K562 (cell line): ENCODE measurements around the gene WT1. TPM values are rescaled to one million over a fixed set of nuclear protein-coding genes. Genes with fewer than 3 reads are reported as not detected.

Experiments
- ATAC-seq: fragments of 200-7000 bp; cut with Tn5 transposase; 3 replicates; pipeline ENCODE4 v1.9.1; 2020; ENCODE audit warnings: moderate library complexity
- BruUV-seq: library from RNA; stranded (reverse); fragments of 400-500 nt; replicated peaks from 2 replicates; lab custom pipeline; 2021; lab: Mats Ljungman, UMichigan
- CTCF ChIA-PET: fragments of 300-600 bp; formaldehyde crosslinking; extraction: SDS; loops from one replicate; lab custom pipeline; 2021; ENCODE audit warnings: low intra/inter-chr PET ratio; lab: Yijun Ruan, JAX
- POLR2A ChIA-PET: fragments of 300-600, 350-650 bp; sonication (Branson Sonifier 250); formaldehyde crosslinking; extraction: SDS; loops from one replicate; lab custom pipeline; 2021; ENCODE audit warnings: antibody characterized with exemption, inconsistent platforms; lab: Yijun Ruan, JAX
- DNase-seq, 4 experiments: peaks; one replicate each; pipeline versions ENCODE4 v3.0.0 to v3.0.0-alpha.2; 2011 to 2018; ENCODE audit warnings: low spot score in 3 of 4, mixed read lengths in 3 of 4; ENCODE audit errors: extremely low read depth in 1 of 4
- FAIRE-seq: peaks from 2 replicates; lab custom pipeline; 2011; peaks lifted over from hg19 to GRCh38; lab: Jason Lieb, UNC
- H2AFZ ChIP-seq: 2 replicates; pipeline ENCODE4 v1.6.0; 2011; ENCODE audit warnings: low read depth, low read length, control low read depth, inconsistent platforms
- H3K27ac ChIP-seq: fragments of 200-600 bp; 3 replicates; pipeline ENCODE4 v1.8.0; 2011; ENCODE audit warnings: low read depth, mild to moderate bottlenecking, control low read depth, inconsistent platforms, low read length, moderate library complexity, mixed read lengths; ENCODE audit errors: extremely low read depth
- H3K27me3 ChIP-seq, 2 experiments: fragments of 300-600 bp in 1 of 2; 2 replicates in 1 of 2; 3 replicates in 1 of 2; pipeline versions ENCODE4 v1.6.0 to v1.8.0; 2011; ENCODE audit warnings: inconsistent platforms in 2 of 2, low read length in 2 of 2, mild to moderate bottlenecking in 1 of 2, mixed read lengths in 1 of 2, moderate library complexity in 1 of 2; ENCODE audit not compliant: control insufficient read depth in 2 of 2, insufficient read depth in 2 of 2
- H3K36me3 ChIP-seq: fragments of 300-600 bp; 3 replicates; pipeline ENCODE4 v1.8.0; 2011; ENCODE audit warnings: mild to moderate bottlenecking, low read length, inconsistent platforms; ENCODE audit not compliant: control insufficient read depth, insufficient read depth
- H3K4me1 ChIP-seq, 2 experiments: fragments of 200-600 bp in 1 of 2; replicated peaks in 1 of 2; 2 replicates in 1 of 2; 3 replicates in 1 of 2; pipeline versions ENCODE4 v1.5.1 to v1.8.0; 2011; ENCODE audit warnings: inconsistent platforms in 2 of 2, low read length in 2 of 2, mild to moderate bottlenecking in 1 of 2, mixed read lengths in 1 of 2, moderate library complexity in 1 of 2; ENCODE audit not compliant: control insufficient read depth in 2 of 2, insufficient read depth in 2 of 2
- H3K4me2 ChIP-seq: 2 replicates; pipeline ENCODE4 v1.6.1; 2011; ENCODE audit warnings: low read length, control low read depth, inconsistent platforms, mixed read lengths; ENCODE audit not compliant: insufficient read depth
- H3K4me3 ChIP-seq: fragments of 200-600 bp; sonication (generic), shearing (Covaris generic); 2 replicates; pipeline ENCODE4 v1.5.1; 2016; ENCODE audit warnings: control low read depth, inconsistent platforms
- H3K79me2 ChIP-seq: fragments of 200-600 bp; 3 replicates; pipeline ENCODE4 v1.8.0; 2011; ENCODE audit warnings: low read length, inconsistent platforms; ENCODE audit not compliant: control insufficient read depth, insufficient read depth
- H3K9ac ChIP-seq, 2 experiments: 2 replicates each; pipeline versions ENCODE4 v1.6.0 to v1.6.1; 2011; ENCODE audit warnings: low read depth in 2 of 2, low read length in 2 of 2, control low read depth in 1 of 2, inconsistent platforms in 1 of 2, mild to moderate bottlenecking in 1 of 2, mixed read lengths in 1 of 2; ENCODE audit not compliant: insufficient read depth in 1 of 2
- H3K9me1 ChIP-seq: one replicate; pipeline ENCODE4 v1.6.0; 2011; ENCODE audit warnings: inconsistent platforms, mild to moderate bottlenecking, low read length, moderate library complexity; ENCODE audit not compliant: control insufficient read depth, insufficient read depth
- H3K9me3 ChIP-seq: replicated peaks from 2 replicates; pipeline ENCODE4 v1.5.1; 2011; ENCODE audit warnings: low read depth, low read length, inconsistent platforms; ENCODE audit not compliant: control insufficient read depth, insufficient read depth
- H4K20me1 ChIP-seq: replicated peaks from 2 replicates; pipeline ENCODE4 v1.6.1; 2011; ENCODE audit warnings: low read length, inconsistent platforms, mixed read lengths; ENCODE audit not compliant: control insufficient read depth, insufficient read depth
- MEIS2 ChIP-seq: fragments of 450-650 bp; IDR thresholded peaks from 2 replicates; pipeline ENCODE4 v1.6.1; 2014; ENCODE audit warnings: mild to moderate bottlenecking; ENCODE audit not compliant: partially characterized antibody
- NFIC ChIP-seq: fragments of 450-650 bp; IDR thresholded peaks from 2 replicates; pipeline ENCODE4 v1.6.1; 2017; ENCODE audit warnings: mild to moderate bottlenecking, inconsistent platforms
- NR2C1 ChIP-seq, 2 experiments: fragments of 450-650 bp; IDR thresholded peaks; 2 replicates each; pipeline ENCODE4 v1.6.1; 2017; ENCODE audit warnings: mild to moderate bottlenecking in 2 of 2, antibody characterized with exemption in 1 of 2, inconsistent platforms in 1 of 2, missing compliant biosample characterization in 1 of 2, missing genetic modification characterization in 1 of 2
- WGBS: fragments of 100-300 bp; shearing (Covaris generic); methylation state at CpG from one replicate; pipeline ENCODE4 v1.1.6; 2016; ENCODE audit warnings: low coverage, mixed read lengths; ENCODE audit not compliant: insufficient coverage; ENCODE audit errors: missing lambda C conversion rate; 5-methylcytosine and 5-hydroxymethylcytosine counted together
- in situ Hi-C: fragments of 300-500 bp; cut with MboI; formaldehyde crosslinking; loops from 4 replicates; pipeline ENCODE4 v1.15.0; 2018; ENCODE audit warnings: inconsistent platforms, mixed read lengths
- intact Hi-C: fragments of 100-400 bp; cut with micrococcal nuclease; formaldehyde crosslinking; loops from 2 replicates; pipeline ENCODE4 v1.14.2; 2022
- polyA plus RNA-seq, 8 experiments: library from polyadenylated mRNA; depleted of rRNA in 4 of 8; stranded (reverse) in 5 of 8; unstranded in 3 of 8; fragments of >200 nt; fragmentation: Nextera tagmentation in 2 of 8; fragmentation: Illumina TruSeq in 1 of 8; extraction: Ambion mirVana in 2 of 8; extraction: Trizol in 1 of 8; gene quantifications; 2 replicates each; pipeline versions ENCODE4 v1.2.1 to v1.2.3, GENCODE V29; 2011 to 2014; ENCODE audit warnings: inconsistent platforms in 1 of 8, missing spikeins in 1 of 8
- total RNA-seq, 7 experiments: library from RNA; depleted of rRNA in 6 of 7; stranded (reverse); fragments of >200 nt in 6 of 7; fragmentation: Illumina TruSeq in 2 of 7; extraction: Trizol in 2 of 7; gene quantifications; 2 replicates each; pipeline versions ENCODE4 v1.2.1 to v1.2.3, GENCODE V29; 2011 to 2021; ENCODE audit warnings: low replicate concordance in 1 of 7
- TF ChIP-seq, protein P1 (sequence below): fragments of 450-650 bp; IDR thresholded peaks from 2 replicates; pipeline ENCODE4 v1.6.1; 2016
- TF ChIP-seq, protein P2 (sequence below), 2 experiments: IDR thresholded peaks in 1 of 2; conservative IDR thresholded peaks in 1 of 2; 2 replicates each; pipeline ENCODE4 v1.6.1; 2016; ENCODE audit warnings: low read depth in 2 of 2, mild to moderate bottlenecking in 1 of 2, missing compliant biosample characterization in 1 of 2, missing genetic modification characterization in 1 of 2, moderate library complexity in 1 of 2

WT1 gene
- total and polyA plus RNA-seq, 9 of the 15 experiments (the other 6 are each of a cell fraction or from before 2014, with no cell fraction given) = 7.1 to 33.8 (median 19.4) TPM

DNA sequence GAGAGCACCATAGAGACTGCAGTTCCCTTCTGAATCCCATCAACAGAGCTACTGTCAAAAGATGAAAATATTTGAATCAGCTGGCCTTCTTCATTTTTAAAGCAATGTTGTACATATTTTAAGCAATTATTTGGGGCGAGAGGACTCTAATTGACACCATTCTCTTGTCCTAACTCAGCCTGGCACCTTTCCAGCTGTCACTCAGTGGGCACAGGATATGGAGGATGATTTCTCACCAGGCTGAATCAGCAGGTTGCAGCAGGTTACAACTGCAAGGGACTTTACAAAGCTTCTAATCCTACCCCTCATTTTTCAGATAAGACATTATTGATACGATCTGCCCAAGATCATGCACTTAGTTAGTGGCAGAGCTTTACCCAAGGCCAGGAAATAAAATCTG lies 11.9 kb upstream of the WT1 start:
- H3K4me2 ChIP-seq = no peak overlapping the region
- TF ChIP-seq NR2C1 (IDR thresholded peaks at IDR 0.05) = no peak
- no peak for TF ChIP-seq NR2C1 (tag; IDR thresholded peaks at IDR 0.05)
- TF ChIP-seq, protein P1, sequence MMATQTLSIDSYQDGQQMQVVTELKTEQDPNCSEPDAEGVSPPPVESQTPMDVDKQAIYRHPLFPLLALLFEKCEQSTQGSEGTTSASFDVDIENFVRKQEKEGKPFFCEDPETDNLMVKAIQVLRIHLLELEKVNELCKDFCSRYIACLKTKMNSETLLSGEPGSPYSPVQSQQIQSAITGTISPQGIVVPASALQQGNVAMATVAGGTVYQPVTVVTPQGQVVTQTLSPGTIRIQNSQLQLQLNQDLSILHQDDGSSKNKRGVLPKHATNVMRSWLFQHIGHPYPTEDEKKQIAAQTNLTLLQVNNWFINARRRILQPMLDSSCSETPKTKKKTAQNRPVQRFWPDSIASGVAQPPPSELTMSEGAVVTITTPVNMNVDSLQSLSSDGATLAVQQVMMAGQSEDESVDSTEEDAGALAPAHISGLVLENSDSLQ = peak; percentile 36; the same call in 1 of the 2 replicates
- TF ChIP-seq MEIS2 = peak; percentile 57
- TF ChIP-seq, protein P2, sequence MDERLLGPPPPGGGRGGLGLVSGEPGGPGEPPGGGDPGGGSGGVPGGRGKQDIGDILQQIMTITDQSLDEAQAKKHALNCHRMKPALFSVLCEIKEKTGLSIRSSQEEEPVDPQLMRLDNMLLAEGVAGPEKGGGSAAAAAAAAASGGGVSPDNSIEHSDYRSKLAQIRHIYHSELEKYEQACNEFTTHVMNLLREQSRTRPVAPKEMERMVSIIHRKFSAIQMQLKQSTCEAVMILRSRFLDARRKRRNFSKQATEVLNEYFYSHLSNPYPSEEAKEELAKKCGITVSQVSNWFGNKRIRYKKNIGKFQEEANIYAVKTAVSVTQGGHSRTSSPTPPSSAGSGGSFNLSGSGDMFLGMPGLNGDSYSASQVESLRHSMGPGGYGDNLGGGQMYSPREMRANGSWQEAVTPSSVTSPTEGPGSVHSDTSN (CRISPR knock-in tag; IDR thresholded peaks at IDR 0.05; ENCODE audit: low read depth) = no peak
- TF ChIP-seq, protein P2 (tag; conservative IDR thresholded peaks at IDR 0.05; ENCODE audit: low read depth) = 0 out of 2 replicates have a peak, but pooled peaks have one; percentile 24
- TF ChIP-seq NFIC = peak; percentile 66
- peaks cover 11 to 27% of the 10 kb centered on the region in 2 experiments; a peak in 4 of 5 replicates for H3K4me1 ChIP-seq
- ATAC-seq (no peak), FAIRE-seq (no peak), DNase-seq (peak in 1 of 4 experiments; percentile 10)
- in situ Hi-C loops (no loop called here), intact Hi-C loops (no loop called here)
- no peaks in the 10 kb centered on the region for H3K36me3 ChIP-seq
- POLR2A ChIA-PET = interaction anchor here (0.6 to 2.1 kb wide), 5 partner anchors 12 to 1601 kb away, joined by 3 to 14 read pairs (median 4); partner anchors contain the start of gene WT1
- H3K9me1 ChIP-seq = no peaks in the 10 kb centered on the region
- CTCF ChIA-PET = no interaction called here
- no peaks in the 10 kb centered on the region for H3K9me3 ChIP-seq
- no peak overlapping the region for H2AFZ ChIP-seq
- no peaks in the 10 kb centered on the region for H4K20me1 ChIP-seq
- H3K9ac ChIP-seq = no peak overlapping the region
- no TSS peak for BruUV-seq
- H3K27ac ChIP-seq = no peak overlapping the region
- no peaks in the 10 kb centered on the region for H3K79me2 ChIP-seq
- 20% methylated on average over 2 of the region's 2 CpGs for WGBS
- H3K27me3 ChIP-seq = no peaks in the 10 kb centered on the region
- H3K4me3 ChIP-seq = no peak overlapping the region
